K562 (cell line): ENCODE data around the gene IGF2R.

Experiments used
- CEBPB ChIP-seq: fragments of 450-650 bp; IDR thresholded peaks from 2 replicates; pipeline ENCODE4 v1.6.1; 2016; ENCODE audit warnings: missing genetic modification characterization, missing compliant biosample characterization
- CTCF ChIP-seq, 3 experiments: IDR thresholded peaks in 2 of 3; conservative IDR thresholded peaks in 1 of 3; 2 replicates each; pipeline ENCODE4 v1.5.1; 2011 to 2012; ENCODE audit warnings: low read length in 3 of 3, mild to moderate bottlenecking in 3 of 3, control low read depth in 2 of 3, improper control_type of control experiment in 1 of 3, inconsistent platforms in 1 of 3, low read depth in 1 of 3, mixed read lengths in 1 of 3, moderate library complexity in 1 of 3; ENCODE audit not compliant: insufficient read depth in 2 of 3
- EP300 ChIP-seq: IDR thresholded peaks from 2 replicates; pipeline ENCODE4 v1.6.1; 2012; ENCODE audit warnings: low read length, improper control_type of control experiment
- HDGF ChIP-seq: fragments of 450-650 bp; IDR thresholded peaks from 2 replicates; pipeline ENCODE4 v1.6.1; 2016
- ILF3 ChIP-seq: fragments of 450-650 bp; IDR thresholded peaks from 2 replicates; pipeline ENCODE4 v1.6.1; 2018; ENCODE audit warnings: antibody characterized with exemption, mild to moderate bottlenecking, moderate library complexity, borderline replicate concordance
- L3MBTL2 ChIP-seq: fragments of 450-650 bp; IDR thresholded peaks from 2 replicates; pipeline ENCODE4 v1.6.1; 2016; ENCODE audit warnings: mild to moderate bottlenecking, moderate library complexity
- MTF1 ChIP-seq: fragments of 250-450 bp; sonication (Bioruptor Pico); IDR thresholded peaks from 2 replicates; pipeline ENCODE4 v1.9.0; 2021; ENCODE audit warnings: moderate library complexity, mild to moderate bottlenecking, inconsistent platforms, borderline replicate concordance
- POLR2A ChIP-seq: fragments of 450-650 bp; conservative IDR thresholded peaks from 2 replicates; pipeline ENCODE4 v1.6.1; 2016
- POLR2AphosphoS5 ChIP-seq: IDR thresholded peaks from 2 replicates; pipeline ENCODE4 v1.6.1; 2011; ENCODE audit warnings: mild to moderate bottlenecking, low read depth, low read length, moderate library complexity; ENCODE audit not compliant: control insufficient read depth, insufficient read depth
- SRF ChIP-seq, 2 experiments: fragments of 250-450, 450-650 bp in 1 of 2; sonication (Bioruptor Pico) in 1 of 2; sonication (generic) in 1 of 2; formaldehyde crosslinking; IDR thresholded peaks; 2 replicates each; pipeline versions ENCODE4 v1.5.0 to v1.5.1; 2020 to 2022; ENCODE audit warnings: mild to moderate bottlenecking in 1 of 2, missing genetic modification reagents in 1 of 2
- STAG1 ChIP-seq: sonication (generic); formaldehyde crosslinking; IDR thresholded peaks from 2 replicates; pipeline ENCODE4 v1.5.0; 2020; ENCODE audit warnings: missing genetic modification reagents, borderline replicate concordance

- TF ChIP-seq MTF1 (CRISPR knock-in tag), result no peak
- no peak for TF ChIP-seq POLR2AphosphoS5
- no peak for TF ChIP-seq L3MBTL2
- no peak for TF ChIP-seq SRF (CRISPR knock-in tag; IDR thresholded peaks at IDR 0.05)
- TF ChIP-seq POLR2A, result no peak
- no peak for TF ChIP-seq ILF3
- no peak for TF ChIP-seq HDGF
- TF ChIP-seq CTCF (IDR thresholded peaks at IDR 0.05 in 2 of 3, conservative IDR thresholded peaks at IDR 0.05 in 1 of 3; ENCODE audit: insufficient read depth in 2 of 3, low read depth in 1 of 3, low read length in 3 of 3), result no peak
- TF ChIP-seq STAG1, result no peak
- TF ChIP-seq EP300, result no peak
- TF ChIP-seq CEBPB, result no peak
Measured at GRCh38 chr6:159963111-159963510, 5.8 kb upstream of the IGF2R start.
